ENCODE data around the gene TMTC4. TPM values are rescaled to one million over a fixed set of nuclear protein-coding genes. Genes with fewer than 3 reads are reported as not detected.
A peak's percentile ranks its signal among the peaks of the same experiment; 100 is the strongest.

TMTC4 gene
- total RNA-seq, 1 donor from 2014 or later = 21.2 TPM

DNA sequence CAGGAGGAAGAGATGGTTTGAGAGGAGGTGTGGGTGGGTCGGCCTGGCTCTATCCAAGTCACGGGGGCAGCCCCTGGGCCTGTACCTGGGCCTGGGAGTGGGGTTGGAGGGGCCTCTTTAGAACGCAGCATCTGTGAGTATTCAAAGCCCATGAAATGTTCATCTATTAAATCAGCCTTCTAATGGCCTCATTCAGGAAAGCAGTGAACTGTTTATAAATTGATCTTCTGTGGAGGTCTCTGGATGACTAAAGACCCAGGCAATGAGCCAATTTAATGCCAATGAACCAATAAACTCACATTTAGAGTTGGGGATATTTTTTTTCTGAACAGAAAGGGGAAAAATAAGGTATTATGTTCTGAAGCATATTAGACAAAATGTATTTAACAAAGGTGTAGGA is 66.1 kb downstream of the TMTC4 start:
- Mint-ChIP-seq H3K27me3 (ENCODE audit: insufficient read depth) (no peaks in the 10 kb centered on the region), H3K36me3 (ENCODE audit: low read depth) (peaks cover 32% of the 10 kb centered on the region), H3K9me3 (no peaks in the 10 kb centered on the region), H3K4me3 (no peak overlapping the region), H3K27ac (peak overlapping the region; percentile 55), H3K4me1 (ENCODE audit: low read depth) (peaks cover 35% of the 10 kb centered on the region)
- intact Hi-C loops (cut with micrococcal nuclease) = loop anchor here (2.0 kb wide), 1 partner anchor 20 kb away; the partner anchor contains the start of gene GGACT
- no peak for DNase-seq (ENCODE audit: low spot score)

DNA sequence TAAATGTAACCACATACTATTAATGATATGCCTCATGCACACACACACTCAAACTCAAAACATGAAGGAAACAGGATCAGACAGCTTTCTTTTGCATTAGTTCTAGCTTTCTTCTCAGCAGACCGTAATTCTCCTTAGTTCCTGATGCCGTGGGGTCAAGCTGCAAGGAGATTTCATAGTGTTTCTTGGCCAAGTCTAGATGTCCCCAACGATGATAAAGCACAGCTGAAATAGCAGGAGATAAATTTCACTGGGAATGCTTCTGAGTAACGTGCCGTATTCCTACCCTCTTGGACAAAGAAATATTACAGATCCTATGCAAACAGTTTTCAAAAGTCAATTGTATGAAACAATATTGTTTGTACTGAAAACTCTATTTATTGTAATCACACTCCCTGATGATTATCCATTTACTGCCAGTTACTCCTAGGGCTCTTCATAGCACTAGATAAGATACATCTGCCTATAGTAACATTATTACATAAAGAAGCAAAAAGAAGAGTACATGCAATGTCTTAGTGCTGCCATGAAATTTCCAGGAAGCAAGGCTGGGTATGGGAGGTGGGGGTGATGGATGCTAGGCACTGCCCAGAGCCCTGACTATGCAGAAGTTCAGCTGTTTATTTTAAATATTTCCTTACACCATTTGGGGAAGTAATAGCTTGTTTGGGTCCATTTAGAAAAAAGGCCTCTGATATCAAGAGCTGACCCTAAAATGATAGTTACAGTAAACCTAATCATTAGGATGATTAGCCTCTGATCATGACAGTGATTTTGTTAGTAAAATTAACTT is 69.5 kb downstream of the TMTC4 start:
- H3K9me3 Mint-ChIP-seq = no peaks in the 10 kb centered on the region
- no peaks in the 10 kb centered on the region for H3K27me3 Mint-ChIP-seq (ENCODE audit: insufficient read depth)
- H3K27ac Mint-ChIP-seq = no peak overlapping the region
- H3K4me3 Mint-ChIP-seq = no peak overlapping the region
- intact Hi-C loops (cut with micrococcal nuclease) = no loop called here
- DNase-seq (ENCODE audit: low spot score) = no peak
- H3K4me1 Mint-ChIP-seq (ENCODE audit: low read depth) = peaks cover 22% of the 10 kb centered on the region
- H3K36me3 Mint-ChIP-seq (ENCODE audit: low read depth) = peaks cover 29% of the 10 kb centered on the region

- H3K4me3 Mint-ChIP-seq = no peak overlapping the region
- H3K9me3 Mint-ChIP-seq = no peaks in the 10 kb centered on the region
- H3K4me1 Mint-ChIP-seq (ENCODE audit: low read depth) = no peaks in the 10 kb centered on the region
- intact Hi-C loops (cut with micrococcal nuclease) = no loop called here
- DNase-seq (ENCODE audit: low spot score) = no peak
- no peaks in the 10 kb centered on the region for H3K27me3 Mint-ChIP-seq (ENCODE audit: insufficient read depth)
- peaks cover 17% of the 10 kb centered on the region for H3K36me3 Mint-ChIP-seq (ENCODE audit: low read depth)
- H3K27ac Mint-ChIP-seq = no peak overlapping the region
Measured at GRCh38 chr13:100602493-100603111, 72.0 kb downstream of the TMTC4 start.

DNA sequence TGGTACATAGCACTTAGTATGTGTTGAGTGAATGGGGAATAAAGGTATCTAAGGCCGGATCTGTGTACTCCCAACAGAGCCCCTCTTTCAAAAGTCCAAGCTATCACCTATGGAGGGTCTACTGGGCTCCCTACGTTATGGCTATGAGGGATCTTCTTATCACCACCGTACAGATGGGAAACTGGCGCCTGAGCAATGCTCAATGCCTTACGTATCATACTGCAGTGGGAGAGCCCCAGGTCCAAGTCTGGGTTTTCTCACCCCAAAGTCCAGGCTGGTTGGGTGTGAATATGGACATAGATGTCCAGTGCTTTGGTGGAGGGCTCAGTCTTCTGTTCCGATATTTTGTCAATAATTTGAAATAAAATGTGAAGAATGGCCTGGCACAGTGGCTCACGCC is 72.9 kb downstream of the TMTC4 start:
- Mint-ChIP-seq H3K36me3 (ENCODE audit: low read depth) (peaks cover 14% of the 10 kb centered on the region), H3K27me3 (ENCODE audit: insufficient read depth) (no peaks in the 10 kb centered on the region), H3K4me3 (no peak overlapping the region), H3K9me3 (no peaks in the 10 kb centered on the region), H3K4me1 (ENCODE audit: low read depth) (no peaks in the 10 kb centered on the region), H3K27ac (no peak overlapping the region)
- DNase-seq (ENCODE audit: low spot score) = no peak
- intact Hi-C loops (cut with micrococcal nuclease) = no loop called here

GRCh38 chr13:100600915-100601314 is 73.7 kb downstream of the TMTC4 start:
- DNase-seq (ENCODE audit: low spot score) = no peak
- Mint-ChIP-seq H3K4me1 (ENCODE audit: low read depth) (no peaks in the 10 kb centered on the region), H3K36me3 (ENCODE audit: low read depth) (peaks cover 14% of the 10 kb centered on the region), H3K9me3 (no peaks in the 10 kb centered on the region), H3K27ac (no peak overlapping the region), H3K27me3 (ENCODE audit: insufficient read depth) (peaks cover 3% of the 10 kb centered on the region), H3K4me3 (no peak overlapping the region)
- intact Hi-C loops (cut with micrococcal nuclease) = no loop called here

DNA sequence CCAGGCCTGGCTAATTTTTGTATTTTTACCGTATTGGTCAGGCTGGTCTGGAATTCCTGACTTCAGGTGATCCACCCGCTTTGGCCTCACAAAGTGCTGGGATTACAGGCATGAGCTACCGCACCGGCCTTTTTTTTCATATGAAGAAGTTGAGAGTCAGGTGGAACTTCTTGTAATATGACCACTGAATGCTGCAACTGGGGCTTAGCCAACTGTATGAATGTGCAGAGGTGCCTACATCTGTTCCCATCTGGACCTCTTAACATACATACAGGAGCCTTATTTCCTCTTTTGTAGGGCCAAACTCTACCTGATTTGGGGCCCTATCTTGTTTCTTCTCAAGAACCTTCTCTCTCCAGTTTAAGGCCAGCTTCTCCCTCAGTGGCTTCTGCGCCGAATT is 74.1 kb downstream of the TMTC4 start:
- no peak for DNase-seq (ENCODE audit: low spot score)
- no peaks in the 10 kb centered on the region for H3K9me3 Mint-ChIP-seq
- peaks cover 12% of the 10 kb centered on the region for H3K36me3 Mint-ChIP-seq (ENCODE audit: low read depth)
- peaks cover 3% of the 10 kb centered on the region for H3K27me3 Mint-ChIP-seq (ENCODE audit: insufficient read depth)
- no peaks in the 10 kb centered on the region for H3K4me1 Mint-ChIP-seq (ENCODE audit: low read depth)
- no peak overlapping the region for H3K4me3 Mint-ChIP-seq
- intact Hi-C loops (cut with micrococcal nuclease) = no loop called here
- no peak overlapping the region for H3K27ac Mint-ChIP-seq

DNA sequence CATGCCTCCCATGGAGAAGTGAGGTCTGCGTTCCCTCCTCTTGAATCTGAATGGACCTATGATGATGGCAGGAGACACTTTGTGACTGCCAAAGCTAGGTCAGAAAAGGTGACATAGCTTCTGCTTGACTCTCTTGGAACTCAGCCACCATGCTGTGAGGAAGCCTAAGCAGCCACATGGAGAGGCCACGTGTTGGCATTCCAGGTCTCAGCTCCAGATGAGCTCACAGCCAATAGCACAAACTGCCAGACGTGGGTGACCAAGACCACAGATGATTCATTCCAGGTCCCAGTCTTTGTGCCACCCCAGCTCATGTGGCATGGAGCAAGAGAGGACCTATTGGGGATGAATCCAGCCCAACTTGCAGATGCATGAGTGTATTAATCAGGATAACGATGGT is 77.3 kb downstream of the TMTC4 start:
- intact Hi-C loops (cut with micrococcal nuclease) = no loop called here
- no peak for DNase-seq (ENCODE audit: low spot score)
- no peaks in the 10 kb centered on the region for H3K36me3 Mint-ChIP-seq (ENCODE audit: low read depth)
- peaks cover 7% of the 10 kb centered on the region for H3K27me3 Mint-ChIP-seq (ENCODE audit: insufficient read depth)
- H3K4me1 Mint-ChIP-seq (ENCODE audit: low read depth) = no peaks in the 10 kb centered on the region
- H3K4me3 Mint-ChIP-seq = no peak overlapping the region
- H3K9me3 Mint-ChIP-seq = no peaks in the 10 kb centered on the region
- no peak overlapping the region for H3K27ac Mint-ChIP-seq

DNA sequence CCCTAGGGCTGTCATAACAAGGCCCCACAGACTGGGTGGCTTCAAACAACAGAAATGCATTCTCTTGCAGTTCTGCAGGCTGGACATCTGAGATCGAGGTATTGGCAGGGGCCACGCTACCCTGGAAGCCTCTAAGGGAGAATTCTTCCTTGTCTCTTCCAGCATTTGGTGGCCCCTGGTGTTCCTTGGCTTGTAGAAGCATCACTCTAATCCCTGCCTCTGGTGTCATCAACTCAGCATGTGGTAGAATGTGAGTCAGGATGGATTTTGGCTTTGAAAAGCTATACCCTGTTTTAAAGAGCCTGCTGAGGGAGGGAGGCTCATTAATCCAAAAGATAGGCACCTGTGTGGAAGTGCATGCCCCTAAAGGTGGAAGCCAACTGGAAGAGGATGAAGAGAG is 78.1 kb downstream of the TMTC4 start:
- Mint-ChIP-seq H3K4me3 (no peak overlapping the region), H3K36me3 (ENCODE audit: low read depth) (no peaks in the 10 kb centered on the region), H3K4me1 (ENCODE audit: low read depth) (peaks cover 2% of the 10 kb centered on the region), H3K27ac (no peak overlapping the region), H3K27me3 (ENCODE audit: insufficient read depth) (peaks cover 7% of the 10 kb centered on the region), H3K9me3 (no peaks in the 10 kb centered on the region)
- no peak for DNase-seq (ENCODE audit: low spot score)
- intact Hi-C loops (cut with micrococcal nuclease) = no loop called here

GRCh38 chr13:100594731-100595130 is 79.9 kb downstream of the TMTC4 start:
- H3K36me3 Mint-ChIP-seq (ENCODE audit: low read depth) = no peaks in the 10 kb centered on the region
- H3K9me3 Mint-ChIP-seq = no peaks in the 10 kb centered on the region

GRCh38 chr13:100594255-100594654 is 80.3 kb downstream of the TMTC4 start:
- H3K36me3 Mint-ChIP-seq (ENCODE audit: low read depth) = no peaks in the 10 kb centered on the region

More at GRCh38 chr13:100594731-100595130, 79.9 kb downstream of the TMTC4 start:
- H3K4me3 Mint-ChIP-seq = no peak overlapping the region
- H3K27ac Mint-ChIP-seq = no peak overlapping the region
- DNase-seq (ENCODE audit: low spot score) = no peak
- H3K27me3 Mint-ChIP-seq (ENCODE audit: insufficient read depth) = peaks cover 7% of the 10 kb centered on the region
- intact Hi-C loops (cut with micrococcal nuclease) = no loop called here
- peaks cover 10% of the 10 kb centered on the region for H3K4me1 Mint-ChIP-seq (ENCODE audit: low read depth)

GRCh38 chr13:100589178-100589725 is 85.3 kb downstream of the TMTC4 start:
- peak overlapping the region; percentile 87 for H3K4me3 Mint-ChIP-seq
- H3K27ac Mint-ChIP-seq = peak overlapping the region; percentile 94
- peaks cover under 1% of the 10 kb centered on the region for H3K9me3 Mint-ChIP-seq
- no peak for DNase-seq (ENCODE audit: low spot score)
- H3K27me3 Mint-ChIP-seq (ENCODE audit: insufficient read depth) = no peaks in the 10 kb centered on the region
- H3K4me1 Mint-ChIP-seq (ENCODE audit: low read depth) = peaks cover 52% of the 10 kb centered on the region
- intact Hi-C loops (cut with micrococcal nuclease) = loop anchor here (2.0 to 10.0 kb wide), 5 partner anchors 20 to 1806 kb away; partner anchors contain the start of gene PCCA
- H3K36me3 Mint-ChIP-seq (ENCODE audit: low read depth) = peaks cover 2% of the 10 kb centered on the region

More at GRCh38 chr13:100594255-100594654, 80.3 kb downstream of the TMTC4 start:
- no peaks in the 10 kb centered on the region for H3K9me3 Mint-ChIP-seq
- DNase-seq (ENCODE audit: low spot score) = no peak
- H3K27ac Mint-ChIP-seq = no peak overlapping the region
- peaks cover 7% of the 10 kb centered on the region for H3K27me3 Mint-ChIP-seq (ENCODE audit: insufficient read depth)
- peaks cover 12% of the 10 kb centered on the region for H3K4me1 Mint-ChIP-seq (ENCODE audit: low read depth)
- intact Hi-C loops (cut with micrococcal nuclease) = no loop called here
- H3K4me3 Mint-ChIP-seq = no peak overlapping the region

- H3K4me3 Mint-ChIP-seq = peak within 1 kb of the TSS; percentile 87
- no peaks in the 10 kb centered on the region for H3K27me3 Mint-ChIP-seq (ENCODE audit: insufficient read depth)
- peak; percentile 79 for DNase-seq (ENCODE audit: low spot score)
- intact Hi-C loops (cut with micrococcal nuclease) = loop anchor here (1.0 to 10.0 kb wide), 8 partner anchors 15 to 1806 kb away; partner anchors contain the start of gene PCCA
- peaks cover 3% of the 10 kb centered on the region for H3K9me3 Mint-ChIP-seq
- peak within 1 kb of the TSS; percentile 94 for H3K27ac Mint-ChIP-seq
- H3K4me1 Mint-ChIP-seq (ENCODE audit: low read depth) = peaks cover 57% of the 10 kb centered on the region
- H3K36me3 Mint-ChIP-seq (ENCODE audit: low read depth) = peaks cover 3% of the 10 kb centered on the region
Measured at GRCh38 chr13:100588331-100589177, 86.0 kb downstream of the TMTC4 start, which contains the start of gene GGACT. Gene GGACT, minus strand, starts transcription at chr13:100588789. Its CDS starts 56,198 bp downstream, at chr13:100532591.

Data from activated T-helper 1 cell treated with anti-CD3 and anti-CD28 coated beads, Interleukin-12 subunit alpha, Interleukin-12 subunit beta, Interleukin-2, Interleukin-4 antibody, amounts not matched to agents 30 ng/mL and 10 ng/mL and 1 ng/mL, durations not matched to agents 14 hours and 24 hours and 36 hours (primary cell).